Measurements from ENCODE around the gene ABTB1.

DNA sequence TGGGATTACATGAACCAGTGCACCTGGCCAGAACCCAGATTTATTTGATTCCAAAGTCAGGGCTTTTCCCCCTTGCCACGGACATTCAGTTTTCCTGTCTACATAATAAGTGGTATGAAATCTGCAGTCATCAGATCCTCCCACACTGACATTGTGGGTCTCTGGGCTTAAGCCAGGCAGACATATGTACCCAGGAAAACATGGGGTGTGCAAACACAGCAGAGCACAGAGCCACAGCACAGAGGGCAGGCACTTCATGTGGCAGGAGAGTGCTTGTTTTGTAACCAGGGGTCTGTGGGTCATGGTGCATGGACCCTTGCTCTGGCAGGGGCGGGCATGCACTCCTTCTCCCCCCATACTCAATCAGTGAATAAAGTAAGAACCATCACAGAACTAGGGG is 6.1 kb upstream of the ABTB1 start:
- TF ChIP-seq, protein P1, sequence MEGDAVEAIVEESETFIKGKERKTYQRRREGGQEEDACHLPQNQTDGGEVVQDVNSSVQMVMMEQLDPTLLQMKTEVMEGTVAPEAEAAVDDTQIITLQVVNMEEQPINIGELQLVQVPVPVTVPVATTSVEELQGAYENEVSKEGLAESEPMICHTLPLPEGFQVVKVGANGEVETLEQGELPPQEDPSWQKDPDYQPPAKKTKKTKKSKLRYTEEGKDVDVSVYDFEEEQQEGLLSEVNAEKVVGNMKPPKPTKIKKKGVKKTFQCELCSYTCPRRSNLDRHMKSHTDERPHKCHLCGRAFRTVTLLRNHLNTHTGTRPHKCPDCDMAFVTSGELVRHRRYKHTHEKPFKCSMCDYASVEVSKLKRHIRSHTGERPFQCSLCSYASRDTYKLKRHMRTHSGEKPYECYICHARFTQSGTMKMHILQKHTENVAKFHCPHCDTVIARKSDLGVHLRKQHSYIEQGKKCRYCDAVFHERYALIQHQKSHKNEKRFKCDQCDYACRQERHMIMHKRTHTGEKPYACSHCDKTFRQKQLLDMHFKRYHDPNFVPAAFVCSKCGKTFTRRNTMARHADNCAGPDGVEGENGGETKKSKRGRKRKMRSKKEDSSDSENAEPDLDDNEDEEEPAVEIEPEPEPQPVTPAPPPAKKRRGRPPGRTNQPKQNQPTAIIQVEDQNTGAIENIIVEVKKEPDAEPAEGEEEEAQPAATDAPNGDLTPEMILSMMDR (IDR thresholded peaks at IDR 0.05), result no peak
- TF ChIP-seq POLR2A (IDR thresholded peaks at IDR 0.05), result no peak
